Stomach (tissue), 4 donors: Measurements from ENCODE around the gene OR6C2.

ENCODE experiments used
- CTCF ChIP-seq, 7 experiments: fragments of 450-650 bp in 4 of 7; fragments of 200-600 bp in 3 of 7; sonication (generic) in 3 of 7; IDR thresholded peaks; one replicate each; pipeline ENCODE4 v1.5.1; 2016 to 2019; ENCODE audit warnings: antibody characterized with exemption in 7 of 7, control low read depth in 2 of 7, mild to moderate bottlenecking in 1 of 7
- EP300 ChIP-seq: sonication (generic); formaldehyde crosslinking; IDR thresholded peaks from one replicate; pipeline ENCODE4 v1.6.1; 2017; ENCODE audit warnings: antibody characterized with exemption
- POLR2A ChIP-seq, 4 donors: fragments of 450-650 bp; IDR thresholded peaks; one replicate each; pipeline ENCODE4 v1.6.1; 2016; ENCODE audit warnings: antibody characterized with exemption in 4 of 4, control low read depth in 2 of 4, mild to moderate bottlenecking in 1 of 4, moderate library complexity in 1 of 4
- POLR2AphosphoS5 ChIP-seq, 3 donors: sonication (generic); formaldehyde crosslinking; IDR thresholded peaks; one replicate each; pipeline ENCODE4 v1.6.1; 2016; ENCODE audit warnings: antibody characterized with exemption in 3 of 3

GRCh38 chr12:55407866-55408265 lies 36.0 kb upstream of the OR6C2 start:
- TF ChIP-seq CTCF (IDR thresholded peaks at IDR 0.05) (no peak), POLR2A (IDR thresholded peaks at IDR 0.05) (no peak), EP300 (no peak), POLR2AphosphoS5 (IDR thresholded peaks at IDR 0.05) (no peak)
